AG10803 (cell line): ENCODE measurements around the gene CNIH1.
"Not testable (repeated sequence)": the region's sequence is repeated elsewhere in the genome, so short reads cannot be mapped to it uniquely, and the experiment has no call there.

Experiments used
- DNase-seq: peaks from one replicate; pipeline ENCODE4 v3.0.0; 2010; ENCODE audit warnings: low read depth
- H3K4me3 ChIP-seq: 2 replicates; pipeline ENCODE4 v1.5.1; 2011; ENCODE audit warnings: mild to moderate bottlenecking, low read length, control low read depth
- TF ChIP-seq, protein P1 (sequence below): conservative IDR thresholded peaks from 2 replicates; pipeline ENCODE4 v1.5.1; 2011; ENCODE audit warnings: mild to moderate bottlenecking, low read length, control low read depth, inconsistent platforms

Gene CNIH1

GRCh38 chr14:54410215-54410614 is 31.0 kb downstream of the CNIH1 start:
- TF ChIP-seq, protein P1, sequence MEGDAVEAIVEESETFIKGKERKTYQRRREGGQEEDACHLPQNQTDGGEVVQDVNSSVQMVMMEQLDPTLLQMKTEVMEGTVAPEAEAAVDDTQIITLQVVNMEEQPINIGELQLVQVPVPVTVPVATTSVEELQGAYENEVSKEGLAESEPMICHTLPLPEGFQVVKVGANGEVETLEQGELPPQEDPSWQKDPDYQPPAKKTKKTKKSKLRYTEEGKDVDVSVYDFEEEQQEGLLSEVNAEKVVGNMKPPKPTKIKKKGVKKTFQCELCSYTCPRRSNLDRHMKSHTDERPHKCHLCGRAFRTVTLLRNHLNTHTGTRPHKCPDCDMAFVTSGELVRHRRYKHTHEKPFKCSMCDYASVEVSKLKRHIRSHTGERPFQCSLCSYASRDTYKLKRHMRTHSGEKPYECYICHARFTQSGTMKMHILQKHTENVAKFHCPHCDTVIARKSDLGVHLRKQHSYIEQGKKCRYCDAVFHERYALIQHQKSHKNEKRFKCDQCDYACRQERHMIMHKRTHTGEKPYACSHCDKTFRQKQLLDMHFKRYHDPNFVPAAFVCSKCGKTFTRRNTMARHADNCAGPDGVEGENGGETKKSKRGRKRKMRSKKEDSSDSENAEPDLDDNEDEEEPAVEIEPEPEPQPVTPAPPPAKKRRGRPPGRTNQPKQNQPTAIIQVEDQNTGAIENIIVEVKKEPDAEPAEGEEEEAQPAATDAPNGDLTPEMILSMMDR, result no peak
- DNase-seq, result no peak
- H3K4me3 ChIP-seq, result no peak overlapping the region

DNA sequence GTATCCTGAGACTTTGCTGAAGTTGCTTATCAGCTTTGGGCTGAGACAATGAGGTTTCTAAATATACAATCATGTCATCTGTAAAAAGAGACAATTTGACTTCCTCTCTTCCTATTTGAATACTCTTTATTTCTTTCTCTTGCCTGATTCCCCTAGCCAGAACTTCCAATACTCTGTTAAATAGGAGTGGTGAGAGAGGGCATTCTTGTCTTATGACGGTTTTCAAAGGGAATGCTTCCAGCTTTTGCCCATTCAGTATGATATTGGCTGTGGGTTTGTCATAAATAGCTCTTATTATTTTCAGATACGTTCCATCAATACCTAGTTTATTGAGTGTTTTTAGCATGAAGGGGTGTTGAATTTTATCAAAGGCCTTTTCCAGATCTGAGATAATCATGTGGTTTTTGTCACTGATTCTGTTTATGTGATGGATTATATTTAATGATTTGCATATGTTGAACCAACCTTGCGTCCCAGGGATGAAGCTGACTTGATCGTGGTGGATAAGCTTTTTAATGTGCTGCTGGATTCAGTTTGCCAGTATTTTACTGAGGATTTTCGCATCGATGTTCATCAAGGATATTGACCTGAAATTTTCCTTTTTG is 37.7 kb downstream of the CNIH1 start:
- peak; percentile 51 for DNase-seq
- not testable (repeated sequence) for H3K4me3 ChIP-seq

DNA sequence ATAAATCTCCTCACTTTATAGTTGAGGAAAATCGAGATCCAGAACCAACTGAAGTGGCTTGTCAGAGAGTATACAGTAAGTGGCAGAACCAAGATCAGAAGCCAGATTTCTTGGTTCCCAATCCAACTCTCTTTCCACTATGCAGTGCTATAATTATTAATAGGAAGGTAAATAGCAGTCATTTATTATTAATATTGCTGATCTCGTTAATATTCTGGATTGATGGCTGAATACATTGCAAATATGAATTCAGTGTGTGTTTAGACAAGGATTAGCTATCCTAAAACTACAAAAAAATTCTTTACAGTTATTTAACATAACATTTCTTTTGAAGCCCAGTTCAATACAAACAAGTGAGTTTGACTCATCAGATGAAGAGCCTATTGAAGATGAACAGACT is 41.6 kb downstream of the CNIH1 start:
- TF ChIP-seq, protein P1, result no peak
- no peak for DNase-seq
- H3K4me3 ChIP-seq, result no peak overlapping the region

GRCh38 chr14:54396493-54397335 is 44.5 kb downstream of the CNIH1 start, which contains the start of gene CDKN3:
Gene CDKN3 (plus strand): TSS chr14:54397007. CDS start chr14:54397069, 62 bp downstream.
- H3K4me3 ChIP-seq, result peak within 1 kb of the TSS; percentile 88
- DNase-seq, result peak; percentile 99
- TF ChIP-seq, protein P1, result peak; percentile 43

- no peak for DNase-seq
- H3K4me3 ChIP-seq, result peak overlapping the region; percentile 71
- TF ChIP-seq, protein P1, result no peak
Measured at GRCh38 chr14:54396183-54396492, 45.0 kb downstream of the CNIH1 start.

DNA sequence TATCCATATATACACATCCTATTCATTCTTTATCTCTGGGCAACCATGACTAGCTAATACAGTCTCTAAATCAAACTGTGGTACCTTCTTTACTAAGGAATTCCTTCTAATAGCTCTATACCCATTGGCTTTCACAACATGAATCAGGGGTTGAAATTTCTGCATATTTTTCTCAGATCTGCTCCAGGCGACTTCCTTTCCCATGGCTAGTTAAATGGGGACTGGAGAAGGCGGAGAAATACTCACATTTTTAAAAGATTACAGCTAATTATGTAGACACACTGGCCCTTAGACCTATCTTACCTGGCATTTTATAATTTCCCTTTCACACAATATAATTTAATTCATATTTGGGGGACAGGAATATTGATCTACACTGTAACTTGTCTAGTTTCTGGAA is 45.5 kb downstream of the CNIH1 start:
- TF ChIP-seq, protein P1, result no peak
- no peak overlapping the region for H3K4me3 ChIP-seq

GRCh38 chr14:54395284-54395683 is 45.9 kb downstream of the CNIH1 start:
- DNase-seq, result no peak
- no peak overlapping the region for H3K4me3 ChIP-seq
- TF ChIP-seq, protein P1, result no peak

More for the DNA sequence above, 45.5 kb downstream of the CNIH1 start:
- no peak for DNase-seq
